Hematopoietic multipotent progenitor cell treated with erythropoietin and hydrocortisone succinate and interleukin-3 and kit ligand, for 15 days (in vitro differentiated cells): ENCODE measurements around the gene MRI1.
A peak's percentile ranks its signal among the peaks of the same experiment; 100 is the strongest.

Source experiments
- DNase-seq: peaks from one replicate; pipeline ENCODE4 v3.0.0-alpha.2; 2015; ENCODE audit warnings: low spot score

The MRI1 gene

GRCh38 chr19:13794757-13795589, 30.7 kb downstream of the MRI1 start, which contains the start of gene ZSWIM4:
Gene ZSWIM4 (plus strand): TSS chr19:13795443. CDS start chr19:13795649, 206 bp downstream.
- peak; percentile 97 for DNase-seq

- DNase-seq, result no peak
These were observed 31.4 kb downstream of the MRI1 start for GRCh38 chr19:13795595-13796300.

GRCh38 chr19:13796301-13797057, 32.2 kb downstream of the MRI1 start:
- no peak for DNase-seq

GRCh38 chr19:13797058-13797440, 32.7 kb downstream of the MRI1 start:
- DNase-seq, result no peak

GRCh38 chr19:13797870-13798269, 33.5 kb downstream of the MRI1 start:
- DNase-seq, result no peak

GRCh38 chr19:13799669-13800068, 35.3 kb downstream of the MRI1 start:
- DNase-seq, result no peak

GRCh38 chr19:13803038-13803437, 38.7 kb downstream of the MRI1 start:
- DNase-seq, result no peak

GRCh38 chr19:13804830-13805683, 40.7 kb downstream of the MRI1 start:
- peak; percentile 40 for DNase-seq

- DNase-seq, result no peak
These were observed 42.4 kb downstream of the MRI1 start for GRCh38 chr19:13806728-13807127.

GRCh38 chr19:13807421-13808021, 43.2 kb downstream of the MRI1 start:
- no peak for DNase-seq

GRCh38 chr19:13808856-13809255, 44.5 kb downstream of the MRI1 start:
- DNase-seq, result no peak

- DNase-seq, result no peak
These were observed 48.2 kb downstream of the MRI1 start for GRCh38 chr19:13812544-13812943.

GRCh38 chr19:13813147-13813546, 48.8 kb downstream of the MRI1 start:
- no peak for DNase-seq

- no peak for DNase-seq
These were observed 50.2 kb downstream of the MRI1 start for GRCh38 chr19:13814550-13814949.

- no peak for DNase-seq
These were observed 52.8 kb downstream of the MRI1 start for GRCh38 chr19:13817018-13817614.

GRCh38 chr19:13817615-13818371, 53.5 kb downstream of the MRI1 start:
- peak; percentile 19 for DNase-seq

- DNase-seq, result no peak
These were observed 54.9 kb downstream of the MRI1 start for GRCh38 chr19:13819238-13819637.

GRCh38 chr19:13821292-13821691, 57.0 kb downstream of the MRI1 start:
- DNase-seq, result no peak

- DNase-seq, result no peak
These were observed 58.9 kb downstream of the MRI1 start for GRCh38 chr19:13823256-13823655.
